GM12874 (cell line): ENCODE data around the gene RNF6.

Source experiments
- CTCF ChIP-seq: IDR thresholded peaks from 2 replicates; pipeline ENCODE4 v1.5.1; 2011; ENCODE audit warnings: low read depth, mild to moderate bottlenecking, control low read depth, low read length, moderate library complexity; ENCODE audit not compliant: insufficient read depth

RNF6 gene

GRCh38 chr13:26255115-26255514 is 33.0 kb upstream of the RNF6 start:
- TF ChIP-seq CTCF = no peak

DNA sequence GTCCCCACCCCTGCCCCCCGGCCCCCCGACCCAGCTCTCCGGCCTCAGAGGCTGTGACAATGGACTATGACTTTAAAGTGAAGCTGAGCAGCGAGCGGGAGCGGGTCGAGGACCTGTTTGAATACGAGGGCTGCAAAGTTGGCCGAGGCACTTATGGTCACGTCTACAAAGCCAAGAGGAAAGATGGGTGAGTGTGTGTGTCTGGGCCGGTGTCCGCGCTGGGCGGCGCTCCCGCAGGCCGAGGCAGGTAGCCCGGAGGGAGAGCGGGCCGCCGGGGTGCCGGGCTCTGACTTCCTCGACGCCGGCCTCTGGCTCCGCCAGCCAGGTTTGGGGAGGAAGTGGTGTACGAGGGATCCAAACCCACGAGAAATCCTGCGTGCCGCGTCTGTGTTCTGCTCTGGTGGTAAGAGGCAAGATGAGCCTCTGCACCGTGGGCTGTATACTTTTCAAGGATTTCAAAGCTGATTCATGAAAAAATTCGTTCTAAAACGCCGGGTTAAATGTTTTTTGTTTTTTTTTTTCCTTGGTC is 32.5 kb upstream of the RNF6 start:
- TF ChIP-seq CTCF = no peak

- TF ChIP-seq CTCF = no peak
These were observed 31.9 kb upstream of the RNF6 start, which contains the start of gene CDK8 for GRCh38 chr13:26253787-26254582. Gene CDK8, plus strand, starts transcription at chr13:26254129. Its CDS starts 513 bp downstream, at chr13:26254642.

DNA sequence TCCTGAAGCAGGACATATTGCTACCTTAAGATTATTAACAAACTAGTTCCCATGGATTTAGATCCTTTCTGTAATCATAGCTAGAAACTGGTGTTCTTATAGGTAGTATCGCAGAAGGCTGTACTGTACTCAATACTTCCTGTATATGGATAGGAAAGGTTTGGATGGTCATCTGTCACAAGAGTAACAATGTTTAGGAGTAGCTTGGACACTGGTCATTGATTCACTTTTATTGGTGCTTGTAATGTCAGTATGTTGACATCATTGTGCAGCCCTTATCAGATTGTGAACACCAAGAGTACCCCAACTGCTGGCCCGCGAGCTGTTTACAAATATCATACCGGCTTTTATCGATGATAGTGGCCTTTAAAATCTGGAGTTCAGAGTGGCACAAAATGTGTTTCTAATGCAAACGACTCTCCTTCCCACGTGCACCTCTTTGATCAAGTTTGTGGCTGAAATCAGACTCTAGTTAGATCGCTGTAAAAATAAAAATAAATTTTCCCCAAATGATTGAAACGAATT is 31.2 kb upstream of the RNF6 start:
- TF ChIP-seq CTCF = no peak

- TF ChIP-seq CTCF = no peak
These were observed 27.4 kb upstream of the RNF6 start for GRCh38 chr13:26249551-26249950.

- TF ChIP-seq CTCF = no peak
These were observed 25.5 kb upstream of the RNF6 start for GRCh38 chr13:26247608-26248007.

DNA sequence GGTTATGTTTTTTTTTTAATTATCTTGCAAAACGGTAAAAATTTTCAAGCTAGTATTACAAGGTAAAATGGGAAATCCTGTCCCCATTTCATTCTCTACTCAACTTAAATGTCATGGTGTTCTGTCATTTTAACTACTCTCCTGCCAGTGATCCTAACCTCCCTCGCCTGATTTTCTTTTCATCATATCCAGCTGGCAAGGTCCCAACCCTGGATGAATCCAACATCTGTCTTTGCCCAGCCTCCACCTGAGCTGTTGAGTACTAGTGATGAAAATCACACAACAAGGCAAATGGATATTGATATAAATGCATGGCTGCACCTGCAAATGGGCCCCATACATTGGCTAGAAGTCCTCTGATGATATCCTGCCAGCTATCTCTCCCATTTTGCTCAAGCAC is 24.9 kb upstream of the RNF6 start:
- TF ChIP-seq CTCF = no peak
